Activated naive CD8-positive, alpha-beta T cell treated with anti-CD3 and anti-CD28 coated beads for 36 hours (primary cell): Measurements from ENCODE around the gene LAD1. TPM values are rescaled to one million over a fixed set of nuclear protein-coding genes. Genes with fewer than 3 reads are reported as not detected.

Experiments
- DNase-seq: peaks from one replicate; pipeline ENCODE4 v3.0.0; 2021
- H3K27ac Mint-ChIP-seq: one replicate; pipeline ENCODE4 v1.8.0; 2022; ENCODE audit warnings: mild to moderate bottlenecking, moderate library complexity, mixed read lengths
- H3K27me3 Mint-ChIP-seq: one replicate; pipeline ENCODE4 v1.8.0; 2022; ENCODE audit warnings: mild to moderate bottlenecking, mixed read lengths
- H3K36me3 Mint-ChIP-seq: one replicate; pipeline ENCODE4 v1.8.0; 2021; ENCODE audit warnings: mild to moderate bottlenecking, mixed read lengths
- H3K4me1 Mint-ChIP-seq: one replicate; pipeline ENCODE4 v1.8.0; 2021; ENCODE audit warnings: mixed read lengths
- H3K4me3 Mint-ChIP-seq: one replicate; pipeline ENCODE4 v1.8.0; 2022; ENCODE audit warnings: mild to moderate bottlenecking, moderate library complexity, mixed read lengths
- H3K9me3 Mint-ChIP-seq: one replicate; pipeline ENCODE4 v1.8.0; 2022; ENCODE audit warnings: mixed read lengths
- total RNA-seq, 2 experiments: library from RNA; stranded (reverse); gene quantifications; one replicate each; pipeline ENCODE4 v1.2.3, GENCODE V29; 2021

Gene LAD1
- total RNA-seq, 2 experiments from 2014 or later: not detected

- Mint-ChIP-seq H3K36me3 (no peaks in the 10 kb centered on the region), H3K9me3 (no peaks in the 10 kb centered on the region), H3K4me3 (no peak overlapping the region), H3K27ac (no peak overlapping the region), H3K4me1 (no peaks in the 10 kb centered on the region), H3K27me3 (peaks cover 4% of the 10 kb centered on the region)
- DNase-seq: no peak
Measured at GRCh38 chr1:201389051-201389450, 10.1 kb downstream of the LAD1 start.

GRCh38 chr1:201386208-201386607, 12.9 kb downstream of the LAD1 start:
- Mint-ChIP-seq H3K27me3 (no peaks in the 10 kb centered on the region), H3K27ac (no peak overlapping the region), H3K36me3 (no peaks in the 10 kb centered on the region), H3K4me3 (no peak overlapping the region), H3K4me1 (no peaks in the 10 kb centered on the region), H3K9me3 (no peaks in the 10 kb centered on the region)
- no peak for DNase-seq

- Mint-ChIP-seq H3K36me3 (no peaks in the 10 kb centered on the region), H3K27me3 (no peaks in the 10 kb centered on the region), H3K4me1 (no peaks in the 10 kb centered on the region), H3K27ac (no peak overlapping the region), H3K4me3 (no peak overlapping the region), H3K9me3 (no peaks in the 10 kb centered on the region)
- peak; percentile 52 for DNase-seq
Measured at GRCh38 chr1:201385299-201385891, 13.7 kb downstream of the LAD1 start.

GRCh38 chr1:201384406-201384782, 14.7 kb downstream of the LAD1 start:
- Mint-ChIP-seq H3K27ac (no peak overlapping the region), H3K4me3 (no peak overlapping the region), H3K36me3 (no peaks in the 10 kb centered on the region), H3K27me3 (no peaks in the 10 kb centered on the region), H3K9me3 (no peaks in the 10 kb centered on the region), H3K4me1 (no peaks in the 10 kb centered on the region)
- no peak for DNase-seq

GRCh38 chr1:201383647-201384405, 15.3 kb downstream of the LAD1 start:
- no peak for DNase-seq
- Mint-ChIP-seq H3K27ac (no peak overlapping the region), H3K36me3 (no peaks in the 10 kb centered on the region), H3K9me3 (no peaks in the 10 kb centered on the region), H3K4me1 (no peaks in the 10 kb centered on the region), H3K4me3 (no peak overlapping the region), H3K27me3 (no peaks in the 10 kb centered on the region)

- no peak overlapping the region for H3K27ac Mint-ChIP-seq
- H3K4me1 Mint-ChIP-seq: no peaks in the 10 kb centered on the region
- DNase-seq: no peak
- no peaks in the 10 kb centered on the region for H3K36me3 Mint-ChIP-seq
- H3K9me3 Mint-ChIP-seq: no peaks in the 10 kb centered on the region
- no peak overlapping the region for H3K4me3 Mint-ChIP-seq
- H3K27me3 Mint-ChIP-seq: no peaks in the 10 kb centered on the region
Measured at GRCh38 chr1:201381130-201381529, 18.0 kb downstream of the LAD1 start.

GRCh38 chr1:201379733-201380242, 19.3 kb downstream of the LAD1 start:
- Mint-ChIP-seq H3K27ac (no peak overlapping the region), H3K4me1 (no peaks in the 10 kb centered on the region), H3K27me3 (no peaks in the 10 kb centered on the region), H3K4me3 (no peak overlapping the region), H3K9me3 (no peaks in the 10 kb centered on the region), H3K36me3 (no peaks in the 10 kb centered on the region)
- DNase-seq: no peak

GRCh38 chr1:201378804-201379203, 20.3 kb downstream of the LAD1 start:
- Mint-ChIP-seq H3K27me3 (no peaks in the 10 kb centered on the region), H3K36me3 (no peaks in the 10 kb centered on the region), H3K9me3 (no peaks in the 10 kb centered on the region), H3K4me1 (no peaks in the 10 kb centered on the region), H3K4me3 (no peak overlapping the region), H3K27ac (no peak overlapping the region)
- DNase-seq: no peak

- Mint-ChIP-seq H3K9me3 (no peaks in the 10 kb centered on the region), H3K36me3 (no peaks in the 10 kb centered on the region), H3K27ac (no peak within 1 kb of the TSS), H3K4me1 (no peaks in the 10 kb centered on the region), H3K27me3 (peaks cover 8% of the 10 kb centered on the region), H3K4me3 (no peak within 1 kb of the TSS)
- DNase-seq: no peak
Measured at GRCh38 chr1:201377611-201378092, 21.5 kb downstream of the LAD1 start, which contains the start of gene TNNT2. TNNT2 (minus strand) TSS chr1:201377680; CDS start chr1:201373254, 4,426 bp downstream.

GRCh38 chr1:201376464-201377374, 22.4 kb downstream of the LAD1 start:
- Mint-ChIP-seq H3K4me1 (no peaks in the 10 kb centered on the region), H3K9me3 (no peaks in the 10 kb centered on the region), H3K36me3 (no peaks in the 10 kb centered on the region), H3K27ac (no peak overlapping the region), H3K4me3 (no peak overlapping the region), H3K27me3 (peaks cover 8% of the 10 kb centered on the region)
- DNase-seq: peak; percentile 12

- H3K4me1 Mint-ChIP-seq: no peaks in the 10 kb centered on the region
- H3K36me3 Mint-ChIP-seq: no peaks in the 10 kb centered on the region
Measured at GRCh38 chr1:201376107-201376463, 23.0 kb downstream of the LAD1 start.

GRCh38 chr1:201375169-201375568, 24.0 kb downstream of the LAD1 start:
- Mint-ChIP-seq H3K4me1 (no peaks in the 10 kb centered on the region), H3K36me3 (no peaks in the 10 kb centered on the region), H3K27ac (no peak overlapping the region), H3K9me3 (no peaks in the 10 kb centered on the region), H3K4me3 (no peak overlapping the region), H3K27me3 (peaks cover 13% of the 10 kb centered on the region)
- DNase-seq: no peak

More at GRCh38 chr1:201376107-201376463, 23.0 kb downstream of the LAD1 start:
- H3K27me3 Mint-ChIP-seq: peaks cover 8% of the 10 kb centered on the region
- DNase-seq: no peak
- H3K4me3 Mint-ChIP-seq: no peak overlapping the region
- no peaks in the 10 kb centered on the region for H3K9me3 Mint-ChIP-seq
- H3K27ac Mint-ChIP-seq: no peak overlapping the region

- peaks cover 16% of the 10 kb centered on the region for H3K27me3 Mint-ChIP-seq
- H3K9me3 Mint-ChIP-seq: no peaks in the 10 kb centered on the region
- no peak for DNase-seq
- H3K4me3 Mint-ChIP-seq: no peak overlapping the region
- no peaks in the 10 kb centered on the region for H3K36me3 Mint-ChIP-seq
- no peak overlapping the region for H3K27ac Mint-ChIP-seq
- H3K4me1 Mint-ChIP-seq: no peaks in the 10 kb centered on the region
Measured at GRCh38 chr1:201374364-201374763, 24.8 kb downstream of the LAD1 start.

GRCh38 chr1:201371792-201372191, 27.3 kb downstream of the LAD1 start:
- peaks cover 19% of the 10 kb centered on the region for H3K27me3 Mint-ChIP-seq
- no peaks in the 10 kb centered on the region for H3K36me3 Mint-ChIP-seq
- H3K4me1 Mint-ChIP-seq: no peaks in the 10 kb centered on the region
- H3K4me3 Mint-ChIP-seq: no peak overlapping the region
- no peaks in the 10 kb centered on the region for H3K9me3 Mint-ChIP-seq
- no peak for DNase-seq
- H3K27ac Mint-ChIP-seq: no peak overlapping the region

GRCh38 chr1:201371276-201371675, 27.8 kb downstream of the LAD1 start:
- Mint-ChIP-seq H3K4me1 (no peaks in the 10 kb centered on the region), H3K27ac (no peak overlapping the region), H3K4me3 (no peak overlapping the region), H3K9me3 (no peaks in the 10 kb centered on the region), H3K36me3 (no peaks in the 10 kb centered on the region), H3K27me3 (peaks cover 19% of the 10 kb centered on the region)
- no peak for DNase-seq
